ENCODE data around the gene CRADD.

DNA sequence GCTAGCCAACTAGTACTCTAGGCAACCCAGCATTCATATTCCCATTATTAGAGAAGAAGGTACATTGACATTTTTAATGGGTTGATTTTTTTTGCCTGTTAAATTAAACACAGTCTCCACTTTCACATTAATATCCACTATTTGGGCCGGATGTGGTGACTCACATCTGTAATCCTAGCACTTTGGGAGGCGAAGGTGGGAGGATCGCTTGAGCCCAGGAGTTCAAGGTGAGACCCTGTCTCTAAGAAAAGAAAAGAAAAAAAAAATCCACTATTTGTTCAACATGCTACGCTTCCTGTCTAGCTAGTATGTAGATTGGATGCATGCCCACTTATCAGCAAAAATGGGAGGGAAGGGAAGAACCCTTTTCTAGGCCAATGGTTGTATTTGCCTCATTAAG lies 7.1 kb upstream of the CRADD start:
- TF ChIP-seq, protein P1, sequence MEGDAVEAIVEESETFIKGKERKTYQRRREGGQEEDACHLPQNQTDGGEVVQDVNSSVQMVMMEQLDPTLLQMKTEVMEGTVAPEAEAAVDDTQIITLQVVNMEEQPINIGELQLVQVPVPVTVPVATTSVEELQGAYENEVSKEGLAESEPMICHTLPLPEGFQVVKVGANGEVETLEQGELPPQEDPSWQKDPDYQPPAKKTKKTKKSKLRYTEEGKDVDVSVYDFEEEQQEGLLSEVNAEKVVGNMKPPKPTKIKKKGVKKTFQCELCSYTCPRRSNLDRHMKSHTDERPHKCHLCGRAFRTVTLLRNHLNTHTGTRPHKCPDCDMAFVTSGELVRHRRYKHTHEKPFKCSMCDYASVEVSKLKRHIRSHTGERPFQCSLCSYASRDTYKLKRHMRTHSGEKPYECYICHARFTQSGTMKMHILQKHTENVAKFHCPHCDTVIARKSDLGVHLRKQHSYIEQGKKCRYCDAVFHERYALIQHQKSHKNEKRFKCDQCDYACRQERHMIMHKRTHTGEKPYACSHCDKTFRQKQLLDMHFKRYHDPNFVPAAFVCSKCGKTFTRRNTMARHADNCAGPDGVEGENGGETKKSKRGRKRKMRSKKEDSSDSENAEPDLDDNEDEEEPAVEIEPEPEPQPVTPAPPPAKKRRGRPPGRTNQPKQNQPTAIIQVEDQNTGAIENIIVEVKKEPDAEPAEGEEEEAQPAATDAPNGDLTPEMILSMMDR (IDR thresholded peaks at IDR 0.05), result no peak
- no peak for TF ChIP-seq POLR2A (IDR thresholded peaks at IDR 0.05)

Data from body of pancreas (tissue), 4 donors.